Endothelial cell of umbilical vein (primary cell): Measurements from ENCODE around the gene VAT1. TPM values are rescaled to one million over a fixed set of nuclear protein-coding genes. Genes with fewer than 3 reads are reported as not detected.

Source experiments
- BruUV-seq: library from RNA; stranded (reverse); fragments of 400-500 nt; replicated peaks from 2 replicates; lab custom pipeline; 2021; lab: Mats Ljungman, UMichigan
- CTCF ChIA-PET: fragments of 300-600, 350-600 bp; sonication (Branson Sonifier 250); formaldehyde crosslinking; loops from one replicate; lab custom pipeline; 2021; ENCODE audit warnings: antibody characterized with exemption, inconsistent platforms; lab: Charles Lee
- POLR2A ChIA-PET: fragments of 300-600, 350-600 bp; sonication (Branson Sonifier 250); formaldehyde crosslinking; loops from one replicate; lab custom pipeline; 2021; ENCODE audit warnings: antibody characterized with exemption, inconsistent platforms; lab: Charles Lee
- DNase-seq: peaks from one replicate; pipeline ENCODE4 v3.0.0-alpha.2; 2011; ENCODE audit warnings: low read depth, low spot score
- FAIRE-seq: peaks from 2 replicates; lab custom pipeline; 2011; peaks lifted over from hg19 to GRCh38; lab: Jason Lieb, UNC
- H2AFZ ChIP-seq: 2 replicates; pipeline ENCODE4 v1.6.0; 2012; ENCODE audit warnings: low read depth, low read length, control low read depth, inconsistent platforms
- H3K27ac ChIP-seq: 2 replicates; pipeline ENCODE4 v1.5.1; 2011; ENCODE audit warnings: low read depth, mild to moderate bottlenecking, control low read depth, low read length, moderate library complexity; ENCODE audit not compliant: insufficient read depth
- H3K27me3 ChIP-seq, 2 experiments: 2 replicates each; pipeline versions ENCODE4 v1.6.0 to v1.6.1; 2011; ENCODE audit warnings: low read length in 2 of 2, mixed read lengths in 1 of 2; ENCODE audit not compliant: control insufficient read depth in 2 of 2, insufficient read depth in 2 of 2
- H3K36me3 ChIP-seq, 2 experiments: 2 replicates in 1 of 2; 3 replicates in 1 of 2; pipeline ENCODE4 v1.5.1; 2011; ENCODE audit warnings: low read length in 2 of 2, mild to moderate bottlenecking in 1 of 2, moderate library complexity in 1 of 2; ENCODE audit not compliant: control insufficient read depth in 2 of 2, insufficient read depth in 2 of 2; ENCODE audit errors: extremely low read depth in 1 of 2
- H3K4me1 ChIP-seq: 3 replicates; pipeline ENCODE4 v1.5.1; 2011; ENCODE audit warnings: mild to moderate bottlenecking, low read length; ENCODE audit not compliant: control insufficient read depth, insufficient read depth; ENCODE audit errors: extremely low read depth
- H3K4me2 ChIP-seq: 2 replicates; pipeline ENCODE4 v1.6.1; 2011; ENCODE audit warnings: low read length, control low read depth, mixed read lengths; ENCODE audit not compliant: insufficient read depth
- H3K4me3 ChIP-seq, 3 experiments: fragments of 200-600 bp in 1 of 3; sonication (generic), shearing (Covaris generic) in 1 of 3; replicated peaks in 1 of 3; 2 replicates each; pipeline ENCODE4 v1.5.1; 2011 to 2016; ENCODE audit warnings: control low read depth in 3 of 3, low read length in 3 of 3, mild to moderate bottlenecking in 2 of 3, inconsistent platforms in 1 of 3, low read depth in 1 of 3, moderate library complexity in 1 of 3; ENCODE audit not compliant: insufficient read depth in 1 of 3
- H3K79me2 ChIP-seq: 2 replicates; pipeline ENCODE4 v1.6.0; 2012; ENCODE audit warnings: low read length, inconsistent platforms; ENCODE audit not compliant: control insufficient read depth, insufficient read depth
- H3K9ac ChIP-seq: replicated peaks from 2 replicates; pipeline ENCODE3; 2011; ENCODE audit warnings: low read length, control low read depth; ENCODE audit not compliant: insufficient read depth; ENCODE audit errors: extremely low read depth
- H3K9me1 ChIP-seq: replicated peaks from 3 replicates; pipeline ENCODE4 v1.6.0; 2011; ENCODE audit warnings: mild to moderate bottlenecking, low read length; ENCODE audit not compliant: control insufficient read depth, insufficient read depth; ENCODE audit errors: extremely low read depth
- H3K9me3 ChIP-seq: replicated peaks from 2 replicates; pipeline ENCODE4 v1.5.1; 2012; ENCODE audit warnings: low read length, inconsistent platforms; ENCODE audit not compliant: control insufficient read depth, insufficient read depth
- H4K20me1 ChIP-seq: replicated peaks from 2 replicates; pipeline ENCODE3; 2011; ENCODE audit warnings: mild to moderate bottlenecking, low read length; ENCODE audit not compliant: control insufficient read depth, insufficient read depth; ENCODE audit errors: extremely low read depth
- EZH2 ChIP-seq: IDR thresholded peaks from 2 replicates; pipeline ENCODE4 v1.6.1; 2012; ENCODE audit warnings: borderline replicate concordance, low read depth, mild to moderate bottlenecking, moderate library complexity, low read length, inconsistent platforms; ENCODE audit not compliant: severe bottlenecking
- MAX ChIP-seq: IDR thresholded peaks from 2 replicates; pipeline ENCODE4 v1.6.1; 2011; ENCODE audit not compliant: insufficient read depth, insufficient read length
- POLR2A ChIP-seq: IDR thresholded peaks from 2 replicates; pipeline ENCODE4 v1.6.1; 2012; ENCODE audit warnings: low read depth, mild to moderate bottlenecking, control low read depth, low read length
- POLR2AphosphoS5 ChIP-seq: IDR thresholded peaks from 2 replicates; pipeline ENCODE4 v1.6.1; 2012; ENCODE audit warnings: low read depth, mild to moderate bottlenecking, control low read depth, low read length, moderate library complexity; ENCODE audit not compliant: insufficient read depth
- dilution Hi-C: fragments of 300-500 bp; cut with MboI; formaldehyde crosslinking; loops from one replicate; pipeline ENCODE4 v1.15.0; 2019; ENCODE audit warnings: low sequenced_read_pairs; ENCODE audit not compliant: extremely low pct_ligation_motif_present
- intact Hi-C: fragments of 100-400 bp; cut with micrococcal nuclease; formaldehyde crosslinking; loops from one replicate; pipeline ENCODE4 v1.10.0; 2022
- polyA plus RNA-seq, 4 experiments: library from polyadenylated mRNA; depleted of rRNA in 3 of 4; stranded (reverse) in 3 of 4; unstranded in 1 of 4; fragments of >200 nt; gene quantifications; 2 replicates each; pipeline versions ENCODE4 v1.2.1 to v1.2.3, GENCODE V29; 2011 to 2012; ENCODE audit warnings: missing spikeins in 1 of 4
- total RNA-seq: library from RNA; stranded (reverse); gene quantifications from 2 replicates; pipeline ENCODE4 v1.2.3, GENCODE V29; 2021
- TF ChIP-seq, protein P1 (sequence below), 2 donors: IDR thresholded peaks; 1 replicate in 1 of 2; 2 replicates in 1 of 2; pipeline ENCODE4 v1.5.1; 2011; ENCODE audit warnings: low read length in 2 of 2, mild to moderate bottlenecking in 2 of 2, moderate library complexity in 2 of 2, control low read depth in 1 of 2, inconsistent platforms in 1 of 2, low read depth in 1 of 2; ENCODE audit not compliant: insufficient read depth in 1 of 2; ENCODE audit errors: extremely low read depth in 1 of 2

VAT1 gene
- total and polyA plus RNA-seq, 2 donors (not counting 3 experiments of a cell fraction or from before 2014, with no cell fraction given): 339 to 482 TPM

GRCh38 chr17:43006639-43007551 is 15.3 kb downstream of the VAT1 start, which contains the start of gene IFI35:
Gene IFI35 (plus strand): TSS chr17:43006784. CDS start chr17:43006948, 164 bp downstream.
- intact Hi-C loops (loop anchor here (2.0 kb wide), 1 partner anchor 14 kb away; no protein-coding TSS in a partner anchor), dilution Hi-C loops (no loop called here)
- Histone ChIP-seq H3K9me1 (no peaks in the 10 kb centered on the region), H4K20me1 (no peaks in the 10 kb centered on the region), H3K9ac (peak within 1 kb of the TSS; percentile 73), H3K9me3 (no peaks in the 10 kb centered on the region), H2AFZ (peak within 1 kb of the TSS; percentile 85), H3K4me2 (peak within 1 kb of the TSS; percentile 81), H3K27me3 (no peaks in the 10 kb centered on the region), H3K4me1 (peaks cover 5% of the 10 kb centered on the region), H3K79me2 (peaks cover 3% of the 10 kb centered on the region), H3K36me3 (peaks cover 7 to 16% of the 10 kb centered on the region in 2 experiments), H3K27ac (peak within 1 kb of the TSS; percentile 53), H3K4me3 (peak within 1 kb of the TSS; percentile 65 to 77 (median 65))
- TSS peak; percentile 10 for BruUV-seq
- TF ChIP-seq POLR2A (peak; percentile 61), POLR2AphosphoS5 (peak; percentile 59), EZH2 (no peak), MAX (no peak)
- TF ChIP-seq, protein P1, sequence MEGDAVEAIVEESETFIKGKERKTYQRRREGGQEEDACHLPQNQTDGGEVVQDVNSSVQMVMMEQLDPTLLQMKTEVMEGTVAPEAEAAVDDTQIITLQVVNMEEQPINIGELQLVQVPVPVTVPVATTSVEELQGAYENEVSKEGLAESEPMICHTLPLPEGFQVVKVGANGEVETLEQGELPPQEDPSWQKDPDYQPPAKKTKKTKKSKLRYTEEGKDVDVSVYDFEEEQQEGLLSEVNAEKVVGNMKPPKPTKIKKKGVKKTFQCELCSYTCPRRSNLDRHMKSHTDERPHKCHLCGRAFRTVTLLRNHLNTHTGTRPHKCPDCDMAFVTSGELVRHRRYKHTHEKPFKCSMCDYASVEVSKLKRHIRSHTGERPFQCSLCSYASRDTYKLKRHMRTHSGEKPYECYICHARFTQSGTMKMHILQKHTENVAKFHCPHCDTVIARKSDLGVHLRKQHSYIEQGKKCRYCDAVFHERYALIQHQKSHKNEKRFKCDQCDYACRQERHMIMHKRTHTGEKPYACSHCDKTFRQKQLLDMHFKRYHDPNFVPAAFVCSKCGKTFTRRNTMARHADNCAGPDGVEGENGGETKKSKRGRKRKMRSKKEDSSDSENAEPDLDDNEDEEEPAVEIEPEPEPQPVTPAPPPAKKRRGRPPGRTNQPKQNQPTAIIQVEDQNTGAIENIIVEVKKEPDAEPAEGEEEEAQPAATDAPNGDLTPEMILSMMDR (IDR thresholded peaks at IDR 0.05; ENCODE audit: extremely low read depth in 1 of 2, insufficient read depth in 1 of 2, low read depth in 1 of 2, low read length in 2 of 2): peak; percentile 32 to 48
- DNase-seq (peak; percentile 90), FAIRE-seq (peak; percentile 86)
- ChIA-PET CTCF (interaction anchor here (0.6 to 2.8 kb wide), 7 partner anchors 9 to 332 kb away, joined by 3 to 23 read pairs (median 6); partner anchors contain the start of genes RPL27 and VAT1), POLR2A (interaction anchor here (0.6 to 1.7 kb wide), 3 partner anchors 9 to 375 kb away, joined by 3 to 5 read pairs (median 4); partner anchors contain the start of gene RPL27)
